GM12801 (cell line): Measurements from ENCODE around the gene AGFG1.

Source experiments
- TF ChIP-seq, protein P1 (sequence below): IDR thresholded peaks from one replicate; pipeline ENCODE4 v1.5.1; 2011; ENCODE audit warnings: control low read depth; ENCODE audit not compliant: insufficient read length; ENCODE audit errors: extremely low read depth

AGFG1 gene

DNA sequence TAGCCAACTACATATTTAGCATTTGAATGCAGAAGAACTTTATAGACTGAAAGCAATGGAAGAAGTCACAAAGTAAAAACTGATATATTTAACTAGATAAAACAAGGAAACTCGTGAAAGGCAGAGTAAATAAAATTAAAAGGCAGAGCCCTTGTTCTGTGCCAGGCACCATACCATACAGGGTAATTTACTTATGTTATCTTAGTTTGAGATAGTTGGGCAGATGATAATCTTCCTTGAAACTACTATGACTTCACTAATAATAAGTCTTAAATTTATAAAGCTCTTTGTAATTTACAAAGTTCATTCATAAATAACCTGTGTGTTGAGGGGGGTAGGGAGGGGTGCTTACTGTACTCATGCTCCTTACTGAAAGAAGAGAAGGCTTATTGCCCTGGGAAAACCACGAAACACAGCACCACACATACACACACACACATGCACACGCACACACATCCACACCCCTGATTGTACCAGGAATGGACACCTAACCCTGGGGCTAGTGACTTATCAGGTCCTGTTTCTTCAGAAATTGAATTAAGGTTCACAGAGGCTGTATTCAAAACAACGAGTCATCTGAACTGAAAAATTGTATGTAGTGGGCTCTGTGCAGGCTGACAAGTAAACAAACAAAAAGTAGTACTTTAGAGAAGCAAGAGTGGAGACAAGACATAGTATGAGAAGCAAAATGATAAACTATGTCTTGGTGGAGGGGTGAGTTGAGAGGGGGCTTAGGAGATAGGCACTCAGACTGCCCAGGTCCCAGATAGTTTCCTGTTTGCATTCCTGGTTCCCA, 38.1 kb downstream of the AGFG1 start:
- TF ChIP-seq, protein P1, sequence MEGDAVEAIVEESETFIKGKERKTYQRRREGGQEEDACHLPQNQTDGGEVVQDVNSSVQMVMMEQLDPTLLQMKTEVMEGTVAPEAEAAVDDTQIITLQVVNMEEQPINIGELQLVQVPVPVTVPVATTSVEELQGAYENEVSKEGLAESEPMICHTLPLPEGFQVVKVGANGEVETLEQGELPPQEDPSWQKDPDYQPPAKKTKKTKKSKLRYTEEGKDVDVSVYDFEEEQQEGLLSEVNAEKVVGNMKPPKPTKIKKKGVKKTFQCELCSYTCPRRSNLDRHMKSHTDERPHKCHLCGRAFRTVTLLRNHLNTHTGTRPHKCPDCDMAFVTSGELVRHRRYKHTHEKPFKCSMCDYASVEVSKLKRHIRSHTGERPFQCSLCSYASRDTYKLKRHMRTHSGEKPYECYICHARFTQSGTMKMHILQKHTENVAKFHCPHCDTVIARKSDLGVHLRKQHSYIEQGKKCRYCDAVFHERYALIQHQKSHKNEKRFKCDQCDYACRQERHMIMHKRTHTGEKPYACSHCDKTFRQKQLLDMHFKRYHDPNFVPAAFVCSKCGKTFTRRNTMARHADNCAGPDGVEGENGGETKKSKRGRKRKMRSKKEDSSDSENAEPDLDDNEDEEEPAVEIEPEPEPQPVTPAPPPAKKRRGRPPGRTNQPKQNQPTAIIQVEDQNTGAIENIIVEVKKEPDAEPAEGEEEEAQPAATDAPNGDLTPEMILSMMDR: no peak

DNA sequence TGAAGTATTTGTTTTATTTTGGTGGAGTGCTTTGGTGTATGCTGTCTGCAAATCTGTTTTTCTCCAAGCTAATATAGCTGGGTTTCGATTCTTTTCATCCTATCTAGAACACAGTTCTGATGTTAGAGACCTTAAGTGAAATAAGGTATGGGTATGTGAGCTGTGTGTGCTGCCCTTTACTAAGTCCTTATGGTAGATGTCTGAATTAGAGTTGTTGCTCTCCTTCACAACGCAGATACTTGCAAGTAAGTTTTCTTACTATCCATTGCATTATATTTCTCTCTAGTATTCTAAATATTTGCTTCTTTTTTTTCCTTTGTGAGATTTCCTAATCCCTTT, 38.6 kb downstream of the AGFG1 start:
- TF ChIP-seq, protein P1: no peak

DNA sequence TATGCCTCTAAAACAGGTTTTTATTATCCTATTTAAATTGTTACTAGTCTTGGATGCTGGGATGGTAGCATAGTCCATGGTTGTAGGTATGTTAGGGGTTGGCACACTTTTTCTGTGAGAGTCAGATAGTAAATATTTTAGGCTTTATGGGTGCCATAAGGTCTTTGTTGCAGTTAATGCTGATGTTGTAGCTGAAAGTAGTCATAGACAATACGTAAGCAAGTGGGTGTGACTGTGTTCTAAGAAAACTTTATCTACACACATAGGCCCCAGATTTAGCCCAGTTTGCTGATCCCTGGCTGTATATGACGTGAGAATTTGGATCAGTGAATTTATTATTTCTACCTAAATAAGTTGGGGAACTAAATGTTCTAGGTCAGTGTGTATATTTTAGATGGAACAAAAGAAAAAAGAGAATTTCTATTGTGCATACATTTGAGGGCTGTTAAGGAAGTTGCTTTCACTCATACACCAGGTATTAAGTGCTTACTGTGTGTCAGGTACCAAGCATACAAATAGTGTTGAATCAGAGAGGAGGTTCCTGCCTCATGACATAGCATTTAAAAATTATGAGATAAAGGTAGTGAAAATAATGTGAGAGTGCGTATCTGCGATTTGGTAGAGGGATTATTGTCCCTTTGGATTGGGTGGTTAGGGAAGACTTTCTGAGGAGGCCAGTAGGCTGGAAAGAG, 39.4 kb downstream of the AGFG1 start:
- TF ChIP-seq, protein P1: no peak

DNA sequence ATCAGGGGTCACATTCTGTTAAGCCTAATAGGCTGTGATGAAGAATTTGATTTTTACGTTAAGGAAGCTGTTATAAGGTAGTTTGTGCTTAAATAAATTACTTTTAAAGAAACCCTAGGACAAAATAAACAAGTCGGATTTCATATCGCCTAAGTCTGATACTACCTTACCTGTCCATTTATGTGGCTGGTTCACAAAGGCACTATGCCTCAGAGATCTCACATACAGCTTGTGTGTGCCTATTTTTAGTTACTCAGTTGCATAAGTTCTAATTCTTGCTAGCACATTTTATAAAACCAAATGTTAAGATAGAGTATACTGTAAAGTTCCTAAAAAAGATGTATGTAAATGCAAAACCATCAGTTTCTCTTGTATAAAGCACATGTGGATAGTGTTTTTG, 40.0 kb downstream of the AGFG1 start:
- TF ChIP-seq, protein P1: no peak

DNA sequence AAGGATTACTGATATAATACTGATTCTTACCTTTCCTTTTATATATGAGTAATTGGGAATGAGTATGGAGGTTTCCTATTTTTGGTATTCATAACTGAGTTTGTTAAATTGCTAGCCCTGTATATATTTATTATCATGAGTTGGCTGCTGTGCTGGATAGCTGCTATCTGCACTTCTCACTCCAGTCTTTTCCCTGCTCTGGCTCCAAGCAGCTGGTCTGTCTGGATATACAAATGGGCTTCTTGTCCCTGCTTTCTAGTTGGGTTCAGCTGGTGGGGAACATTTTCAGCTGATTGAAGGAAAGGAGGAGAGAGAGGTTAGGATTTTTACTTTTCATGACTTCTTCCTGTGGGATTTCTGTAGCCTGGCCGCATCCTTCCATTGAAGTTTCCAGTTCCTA, 41.2 kb downstream of the AGFG1 start:
- TF ChIP-seq, protein P1: no peak

DNA sequence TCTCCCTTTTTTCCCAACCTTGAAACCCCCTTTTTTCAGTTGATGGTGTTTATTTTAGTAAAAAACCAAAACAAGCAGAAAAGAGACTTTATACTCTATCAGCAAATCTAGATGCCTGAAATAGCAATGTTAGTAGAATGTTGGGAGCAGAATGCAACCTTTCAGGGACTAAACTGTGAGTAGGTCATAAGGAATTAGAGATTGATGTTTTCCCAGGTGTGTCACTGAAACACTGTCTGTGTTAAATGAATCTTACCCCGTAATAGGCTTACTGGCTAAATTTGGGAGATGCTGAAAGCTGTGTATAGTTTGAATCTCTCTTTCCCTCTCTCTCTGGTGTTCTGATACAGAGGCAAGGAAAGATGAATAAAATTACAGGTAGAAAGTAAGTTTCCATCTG, 43.8 kb downstream of the AGFG1 start:
- TF ChIP-seq, protein P1: no peak

DNA sequence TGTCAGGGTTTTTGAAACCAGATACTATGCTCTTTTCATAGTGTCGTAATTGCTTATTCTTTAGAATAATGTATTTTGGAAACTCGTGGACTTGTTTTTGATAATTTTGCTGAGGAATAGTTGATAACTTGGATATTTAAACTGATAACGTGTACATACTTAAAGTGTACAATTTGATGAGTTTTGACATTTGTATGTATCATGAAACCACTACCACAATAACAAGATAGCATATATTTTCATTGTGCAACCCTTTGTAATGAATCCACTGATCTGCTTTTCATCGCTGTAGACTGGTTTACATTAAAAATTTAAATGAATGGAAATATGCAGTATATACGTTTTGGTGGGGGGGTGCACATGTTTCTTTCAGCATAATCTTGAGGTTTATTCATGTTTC, 45.8 kb downstream of the AGFG1 start:
- TF ChIP-seq, protein P1: no peak
